Mammary epithelial cell (primary cell): ENCODE data around the gene CLC.

Source experiments
- EZH2 ChIP-seq: IDR thresholded peaks from 2 replicates; pipeline ENCODE4 v1.6.1; 2012; ENCODE audit warnings: low read length, inconsistent platforms, borderline replicate concordance
- TF ChIP-seq, protein P1 (sequence below), 2 donors: IDR thresholded peaks in 1 of 2; conservative IDR thresholded peaks in 1 of 2; 2 replicates each; pipeline ENCODE4 v1.5.1; 2011 to 2012; ENCODE audit warnings: inconsistent platforms in 2 of 2, low read length in 2 of 2, mild to moderate bottlenecking in 2 of 2, control low read depth in 1 of 2, low read depth in 1 of 2; ENCODE audit not compliant: insufficient read depth in 1 of 2; ENCODE audit errors: extremely low read depth in 1 of 2

DNA sequence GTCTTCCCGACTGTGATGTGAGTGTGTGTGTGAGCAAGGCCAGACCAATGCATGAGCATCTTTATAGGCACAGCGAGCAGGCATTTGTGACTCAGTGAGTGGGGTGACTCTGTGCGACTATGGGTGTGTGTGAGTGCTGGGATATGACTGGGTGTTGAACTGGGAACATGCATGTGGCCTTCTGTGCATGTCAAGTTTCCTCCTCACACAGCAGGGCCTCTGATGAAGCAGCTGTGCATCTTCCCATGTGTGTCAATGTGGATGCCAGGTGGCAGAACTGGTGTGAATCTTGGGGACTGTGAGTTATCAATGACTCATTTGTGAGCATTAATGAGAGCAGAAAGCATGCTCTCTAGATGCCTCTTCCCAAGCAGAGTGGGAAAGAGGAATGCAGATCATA is 45.7 kb downstream of the CLC start:
- TF ChIP-seq, protein P1, sequence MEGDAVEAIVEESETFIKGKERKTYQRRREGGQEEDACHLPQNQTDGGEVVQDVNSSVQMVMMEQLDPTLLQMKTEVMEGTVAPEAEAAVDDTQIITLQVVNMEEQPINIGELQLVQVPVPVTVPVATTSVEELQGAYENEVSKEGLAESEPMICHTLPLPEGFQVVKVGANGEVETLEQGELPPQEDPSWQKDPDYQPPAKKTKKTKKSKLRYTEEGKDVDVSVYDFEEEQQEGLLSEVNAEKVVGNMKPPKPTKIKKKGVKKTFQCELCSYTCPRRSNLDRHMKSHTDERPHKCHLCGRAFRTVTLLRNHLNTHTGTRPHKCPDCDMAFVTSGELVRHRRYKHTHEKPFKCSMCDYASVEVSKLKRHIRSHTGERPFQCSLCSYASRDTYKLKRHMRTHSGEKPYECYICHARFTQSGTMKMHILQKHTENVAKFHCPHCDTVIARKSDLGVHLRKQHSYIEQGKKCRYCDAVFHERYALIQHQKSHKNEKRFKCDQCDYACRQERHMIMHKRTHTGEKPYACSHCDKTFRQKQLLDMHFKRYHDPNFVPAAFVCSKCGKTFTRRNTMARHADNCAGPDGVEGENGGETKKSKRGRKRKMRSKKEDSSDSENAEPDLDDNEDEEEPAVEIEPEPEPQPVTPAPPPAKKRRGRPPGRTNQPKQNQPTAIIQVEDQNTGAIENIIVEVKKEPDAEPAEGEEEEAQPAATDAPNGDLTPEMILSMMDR (conservative IDR thresholded peaks at IDR 0.05 in 1 of 2, IDR thresholded peaks at IDR 0.05 in 1 of 2; ENCODE audit: extremely low read depth in 1 of 2, insufficient read depth in 1 of 2, low read depth in 1 of 2, low read length in 2 of 2), result no peak
- no peak for TF ChIP-seq EZH2
